GM12865 (cell line): ENCODE data around the gene CYP2C8.

Experiments used
- DNase-seq: peaks from one replicate; pipeline ENCODE4 v3.0.0; 2010; ENCODE audit warnings: low read depth
- H3K4me3 ChIP-seq: 2 replicates; pipeline ENCODE4 v1.5.1; 2011; ENCODE audit warnings: mild to moderate bottlenecking, low read depth, low read length, control low read depth
- TF ChIP-seq, protein P1 (sequence below): IDR thresholded peaks from 2 replicates; pipeline ENCODE4 v1.5.1; 2011; ENCODE audit warnings: low read length, control low read depth, low read depth, inconsistent platforms; ENCODE audit not compliant: insufficient read depth; ENCODE audit errors: missing control alignments

CYP2C8 gene

DNA sequence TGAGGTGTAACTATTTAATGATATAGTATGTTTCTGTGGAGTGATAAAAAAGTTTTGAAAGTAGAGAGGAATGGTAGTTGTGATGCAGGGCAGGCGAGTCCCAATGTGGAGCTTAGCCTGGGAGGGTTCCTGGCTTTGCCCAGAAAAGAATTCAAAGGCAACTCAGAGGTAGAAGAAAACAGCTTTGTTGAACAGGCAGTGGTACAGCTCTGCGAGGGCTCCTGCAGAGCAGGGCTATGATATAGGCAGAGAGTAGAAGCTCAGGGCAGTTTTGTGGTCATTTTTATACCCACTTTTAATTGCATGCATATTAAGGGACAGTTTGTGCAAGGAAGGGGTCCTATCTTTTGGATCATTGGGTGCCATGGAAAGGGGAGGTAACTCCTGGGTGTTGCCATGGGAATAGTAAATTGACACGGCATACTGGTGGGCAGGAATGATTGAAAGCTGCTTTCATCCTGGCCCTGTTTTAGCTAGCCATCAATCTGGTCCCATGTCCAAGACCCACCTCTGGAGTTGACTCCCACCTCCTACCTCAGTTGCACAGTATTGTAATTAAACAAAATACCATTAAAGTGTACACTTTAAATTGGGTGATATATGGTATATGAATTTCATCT lies 12.4 kb downstream of the CYP2C8 start:
- no peak overlapping the region for H3K4me3 ChIP-seq
- DNase-seq: no peak
- TF ChIP-seq, protein P1, sequence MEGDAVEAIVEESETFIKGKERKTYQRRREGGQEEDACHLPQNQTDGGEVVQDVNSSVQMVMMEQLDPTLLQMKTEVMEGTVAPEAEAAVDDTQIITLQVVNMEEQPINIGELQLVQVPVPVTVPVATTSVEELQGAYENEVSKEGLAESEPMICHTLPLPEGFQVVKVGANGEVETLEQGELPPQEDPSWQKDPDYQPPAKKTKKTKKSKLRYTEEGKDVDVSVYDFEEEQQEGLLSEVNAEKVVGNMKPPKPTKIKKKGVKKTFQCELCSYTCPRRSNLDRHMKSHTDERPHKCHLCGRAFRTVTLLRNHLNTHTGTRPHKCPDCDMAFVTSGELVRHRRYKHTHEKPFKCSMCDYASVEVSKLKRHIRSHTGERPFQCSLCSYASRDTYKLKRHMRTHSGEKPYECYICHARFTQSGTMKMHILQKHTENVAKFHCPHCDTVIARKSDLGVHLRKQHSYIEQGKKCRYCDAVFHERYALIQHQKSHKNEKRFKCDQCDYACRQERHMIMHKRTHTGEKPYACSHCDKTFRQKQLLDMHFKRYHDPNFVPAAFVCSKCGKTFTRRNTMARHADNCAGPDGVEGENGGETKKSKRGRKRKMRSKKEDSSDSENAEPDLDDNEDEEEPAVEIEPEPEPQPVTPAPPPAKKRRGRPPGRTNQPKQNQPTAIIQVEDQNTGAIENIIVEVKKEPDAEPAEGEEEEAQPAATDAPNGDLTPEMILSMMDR: no peak

DNA sequence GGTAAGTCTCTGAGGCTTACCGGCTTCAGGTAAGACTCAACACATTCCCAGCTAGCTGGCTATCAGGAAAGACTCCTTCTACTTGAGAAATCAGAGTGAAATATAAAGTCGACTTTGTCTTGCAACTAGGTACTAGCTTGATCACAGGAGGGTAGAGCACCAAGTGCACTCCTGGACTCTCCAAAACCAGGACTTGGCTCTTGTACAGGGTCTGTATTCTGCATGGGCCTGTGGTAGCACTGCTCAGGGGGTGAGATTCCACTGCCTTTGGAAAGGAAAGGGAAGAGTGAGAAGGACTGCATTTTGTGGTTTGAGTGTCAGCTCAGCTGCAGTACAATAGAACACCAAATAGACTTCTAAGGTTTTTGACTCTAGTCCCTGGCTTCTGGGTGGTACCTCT lies 19.4 kb downstream of the CYP2C8 start:
- DNase-seq: no peak
- TF ChIP-seq, protein P1: no peak
- no peak overlapping the region for H3K4me3 ChIP-seq

DNA sequence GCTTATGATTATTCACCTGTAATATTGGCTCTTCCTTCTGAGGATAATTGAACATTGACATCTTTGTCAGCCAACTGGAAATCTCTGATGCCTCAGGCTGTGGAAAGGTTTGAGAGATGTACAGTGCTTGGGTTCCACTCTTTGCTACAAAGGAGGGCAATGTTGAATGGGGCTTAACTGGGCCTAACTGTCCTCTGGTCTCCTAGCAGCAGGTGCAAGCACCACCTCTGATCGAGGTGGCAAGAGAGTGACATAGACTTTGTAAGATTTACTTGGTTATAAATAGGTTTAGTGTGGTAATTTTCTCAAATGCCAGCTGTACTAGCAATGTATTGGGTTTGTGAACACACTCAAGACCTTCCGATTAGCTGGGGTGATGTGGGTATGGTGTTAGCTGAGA lies 21.1 kb downstream of the CYP2C8 start:
- TF ChIP-seq, protein P1: no peak
- no peak overlapping the region for H3K4me3 ChIP-seq
- DNase-seq: no peak

DNA sequence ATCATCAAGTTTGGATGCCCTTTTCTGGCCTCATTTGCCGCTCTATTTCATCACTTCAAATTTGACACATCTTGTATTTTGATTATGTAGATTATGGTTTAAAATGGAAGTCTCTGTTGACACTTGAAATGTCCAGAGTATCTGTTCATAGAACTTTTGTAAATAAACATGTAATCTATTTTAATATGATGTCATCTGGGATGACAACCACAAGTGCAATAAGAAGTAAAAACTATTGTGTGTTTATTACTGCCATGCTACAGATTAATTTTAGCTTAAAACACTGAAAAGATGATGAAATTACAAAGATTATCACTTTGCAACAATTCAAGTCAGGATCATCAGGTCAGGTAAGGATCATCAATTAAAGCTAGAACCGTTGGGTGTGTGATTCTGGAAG lies 30.0 kb downstream of the CYP2C8 start:
- H3K4me3 ChIP-seq: no peak overlapping the region
- TF ChIP-seq, protein P1: no peak
- no peak for DNase-seq

DNA sequence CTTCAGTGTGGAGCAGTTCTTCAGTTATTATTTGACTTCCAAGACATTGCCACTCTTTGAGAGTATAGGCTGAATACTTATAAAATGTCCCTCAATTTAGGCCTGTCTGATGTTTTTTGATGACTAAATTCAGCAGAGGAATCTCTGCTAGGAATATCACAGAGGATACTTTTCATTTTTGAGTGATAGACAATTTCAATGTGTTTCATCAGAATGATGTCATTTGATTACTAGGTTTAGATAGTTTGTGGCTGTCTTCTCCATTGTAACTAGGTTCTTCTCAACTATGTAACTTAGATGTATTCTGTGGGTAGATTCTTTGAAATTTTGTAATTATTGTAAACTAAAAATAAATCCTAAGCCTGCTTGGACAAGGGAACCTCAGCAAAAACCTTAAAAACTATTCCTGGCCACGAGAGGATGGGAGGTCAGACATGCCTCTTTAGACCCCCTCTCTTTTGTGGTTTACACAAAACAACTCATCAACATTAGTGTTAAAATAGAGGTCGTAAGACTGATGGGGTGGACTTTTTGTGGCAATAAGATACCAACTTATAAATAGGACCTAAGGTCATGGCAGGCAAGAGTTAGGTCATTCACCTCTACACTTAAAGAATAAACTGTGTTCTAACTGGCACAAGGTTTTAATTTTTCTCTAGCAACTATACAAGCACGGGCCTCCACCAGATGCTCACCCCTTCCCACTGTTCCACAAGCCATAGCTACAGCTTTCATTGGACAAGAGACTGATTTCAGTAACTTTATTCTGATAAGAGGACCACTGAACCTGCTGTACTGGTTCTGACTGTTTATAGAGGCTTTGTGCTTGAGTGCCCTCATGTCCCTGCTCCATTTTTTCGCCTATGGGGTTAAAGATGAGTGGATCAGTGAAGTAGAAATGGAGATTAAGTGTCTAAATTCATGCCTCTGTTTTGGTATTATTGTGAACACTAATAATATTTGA lies 33.7 kb downstream of the CYP2C8 start:
- DNase-seq: no peak
- TF ChIP-seq, protein P1: no peak
- no peak overlapping the region for H3K4me3 ChIP-seq

DNA sequence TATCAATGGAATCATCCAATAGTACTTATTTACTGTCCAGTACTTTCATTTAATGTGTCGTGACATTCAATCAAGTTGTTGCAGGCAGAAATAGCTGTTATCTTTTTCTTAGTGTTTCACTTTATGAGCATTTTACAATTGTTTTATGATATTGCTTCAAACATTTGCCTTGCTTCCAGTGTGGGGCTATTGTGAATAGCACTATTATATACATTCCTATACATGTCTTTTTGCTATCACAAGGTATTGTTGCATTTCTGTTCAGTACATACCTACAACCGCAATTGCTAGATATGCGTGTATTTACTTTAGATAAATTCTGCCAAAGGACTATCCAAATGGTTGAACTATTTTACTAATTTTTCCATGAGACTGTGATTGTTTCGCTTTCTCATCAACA lies 34.9 kb downstream of the CYP2C8 start:
- DNase-seq: no peak
- TF ChIP-seq, protein P1: no peak
- no peak overlapping the region for H3K4me3 ChIP-seq

DNA sequence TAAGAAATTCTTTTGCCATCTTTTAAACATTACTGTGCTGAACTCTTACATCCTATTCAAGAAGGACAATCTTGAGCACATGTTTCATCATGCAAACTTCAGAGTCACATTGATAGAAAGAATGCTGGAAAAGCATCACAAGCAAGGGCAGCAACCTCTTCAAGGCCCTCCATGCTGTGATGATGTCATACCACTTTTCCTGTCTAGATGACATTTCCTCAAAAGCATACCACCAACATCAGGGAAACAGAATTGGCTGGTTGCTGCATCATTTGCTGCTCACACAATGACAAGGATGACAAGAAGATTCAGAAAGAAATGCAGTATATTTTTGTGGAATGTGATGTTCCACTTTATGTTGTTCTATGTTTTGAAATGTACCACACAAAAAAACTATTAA lies 37.6 kb downstream of the CYP2C8 start:
- H3K4me3 ChIP-seq: no peak overlapping the region
- DNase-seq: no peak

More for the DNA sequence above, 37.6 kb downstream of the CYP2C8 start:
- TF ChIP-seq, protein P1: no peak
